BE2C (cell line): ENCODE data around the gene MT3.
A peak's percentile ranks its signal among the peaks of the same experiment; 100 is the strongest.

Experiments used
- DNase-seq: peaks from one replicate; pipeline ENCODE4 v3.0.0-alpha.2; 2020
- H3K27me3 ChIP-seq: fragments of 250-450 bp; sonication (Bioruptor Pico); 2 replicates; pipeline ENCODE4 v1.5.1; 2020; ENCODE audit warnings: mild to moderate bottlenecking
- H3K36me3 ChIP-seq: fragments of 250-450 bp; sonication (Bioruptor Pico); 2 replicates; pipeline ENCODE4 v1.5.1; 2020; ENCODE audit warnings: mild to moderate bottlenecking
- H3K4me1 ChIP-seq: fragments of 250-450 bp; sonication (Bioruptor Pico); 2 replicates; pipeline ENCODE4 v1.5.1; 2020
- H3K4me3 ChIP-seq: 2 replicates; pipeline ENCODE4 v1.5.1; 2011; ENCODE audit warnings: low read depth, low read length
- H3K9me3 ChIP-seq: fragments of 250-450 bp; sonication (Bioruptor Pico); 2 replicates; pipeline ENCODE4 v1.5.1; 2020
- TF ChIP-seq, protein P1 (sequence below): IDR thresholded peaks from 2 replicates; pipeline ENCODE4 v1.5.1; 2012; ENCODE audit warnings: mild to moderate bottlenecking, low read depth, low read length

MT3 gene

GRCh38 chr16:56629531-56629930, 40.2 kb downstream of the MT3 start:
- Histone ChIP-seq H3K9me3 (no peaks in the 10 kb centered on the region), H3K36me3 (no peaks in the 10 kb centered on the region), H3K4me3 (no peak overlapping the region), H3K4me1 (peaks cover 2% of the 10 kb centered on the region; the same call in 1 of the 2 replicates), H3K27me3 (peaks cover 45% of the 10 kb centered on the region)
- TF ChIP-seq, protein P1, sequence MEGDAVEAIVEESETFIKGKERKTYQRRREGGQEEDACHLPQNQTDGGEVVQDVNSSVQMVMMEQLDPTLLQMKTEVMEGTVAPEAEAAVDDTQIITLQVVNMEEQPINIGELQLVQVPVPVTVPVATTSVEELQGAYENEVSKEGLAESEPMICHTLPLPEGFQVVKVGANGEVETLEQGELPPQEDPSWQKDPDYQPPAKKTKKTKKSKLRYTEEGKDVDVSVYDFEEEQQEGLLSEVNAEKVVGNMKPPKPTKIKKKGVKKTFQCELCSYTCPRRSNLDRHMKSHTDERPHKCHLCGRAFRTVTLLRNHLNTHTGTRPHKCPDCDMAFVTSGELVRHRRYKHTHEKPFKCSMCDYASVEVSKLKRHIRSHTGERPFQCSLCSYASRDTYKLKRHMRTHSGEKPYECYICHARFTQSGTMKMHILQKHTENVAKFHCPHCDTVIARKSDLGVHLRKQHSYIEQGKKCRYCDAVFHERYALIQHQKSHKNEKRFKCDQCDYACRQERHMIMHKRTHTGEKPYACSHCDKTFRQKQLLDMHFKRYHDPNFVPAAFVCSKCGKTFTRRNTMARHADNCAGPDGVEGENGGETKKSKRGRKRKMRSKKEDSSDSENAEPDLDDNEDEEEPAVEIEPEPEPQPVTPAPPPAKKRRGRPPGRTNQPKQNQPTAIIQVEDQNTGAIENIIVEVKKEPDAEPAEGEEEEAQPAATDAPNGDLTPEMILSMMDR = no peak
- DNase-seq = no peak

DNA sequence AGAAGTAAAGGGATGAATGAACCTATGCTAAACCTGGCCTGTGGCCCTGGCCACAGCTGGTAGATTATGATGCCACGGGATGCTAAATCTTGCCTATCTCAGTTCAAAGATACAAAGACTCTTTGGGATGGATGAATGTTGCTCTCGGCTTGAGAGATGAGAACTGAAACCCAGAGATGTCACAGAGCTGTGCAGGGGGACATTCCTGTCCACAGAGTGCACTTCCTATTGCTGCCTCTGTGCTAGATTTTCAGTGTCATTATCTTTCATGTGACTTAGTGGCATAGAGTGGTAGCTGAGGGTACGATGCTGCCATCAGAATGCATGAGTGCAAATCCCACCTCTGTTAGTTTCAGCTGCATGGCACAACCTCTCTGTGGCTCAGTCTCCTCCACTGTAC, 40.8 kb downstream of the MT3 start:
- DNase-seq = no peak
- H3K4me1 ChIP-seq = peaks cover 2% of the 10 kb centered on the region; the same call in 1 of the 2 replicates
- TF ChIP-seq, protein P1 = no peak
- no peaks in the 10 kb centered on the region for H3K36me3 ChIP-seq
- H3K4me3 ChIP-seq = no peak overlapping the region
- H3K9me3 ChIP-seq = no peaks in the 10 kb centered on the region
- peaks cover 50% of the 10 kb centered on the region for H3K27me3 ChIP-seq

DNA sequence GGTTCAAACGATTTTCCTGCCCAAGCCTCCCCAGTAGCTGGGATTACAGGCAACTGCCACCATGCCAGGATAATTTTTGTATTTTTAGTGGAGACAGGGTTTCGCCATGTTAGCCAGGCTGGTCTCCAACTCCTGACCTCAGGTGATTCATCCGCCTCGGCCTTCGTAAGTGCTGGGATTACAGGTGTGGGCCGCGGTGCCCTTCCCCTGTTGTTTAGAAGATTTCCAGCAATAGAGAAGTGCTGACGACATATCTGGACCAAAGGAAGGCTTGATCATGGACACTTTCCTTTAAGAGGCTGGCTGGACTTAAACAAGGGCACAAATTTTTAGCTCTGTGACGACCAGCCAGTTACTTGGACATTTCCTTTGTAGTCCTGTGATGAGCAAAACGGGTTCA, 41.9 kb downstream of the MT3 start:
- TF ChIP-seq, protein P1 = no peak
- Histone ChIP-seq H3K9me3 (no peaks in the 10 kb centered on the region), H3K36me3 (no peaks in the 10 kb centered on the region), H3K27me3 (peaks cover 50% of the 10 kb centered on the region), H3K4me1 (peaks cover 2% of the 10 kb centered on the region; the same call in 1 of the 2 replicates), H3K4me3 (no peak overlapping the region)
- DNase-seq = no peak

DNA sequence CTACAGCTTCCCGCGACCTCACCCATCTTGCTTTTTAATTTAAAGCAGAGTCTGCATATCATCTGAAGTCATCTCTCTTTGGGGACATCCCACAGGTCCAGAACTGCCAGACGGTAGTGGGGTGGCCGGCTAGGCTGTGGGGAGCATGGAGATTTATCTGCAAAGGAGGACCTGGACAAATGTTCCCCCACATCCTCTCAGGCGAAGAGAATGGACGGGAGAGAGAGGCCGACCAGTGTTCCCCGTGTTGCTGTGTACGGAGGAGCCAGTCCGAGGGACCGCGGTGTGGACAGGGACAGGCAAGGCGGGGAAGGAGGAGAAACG, 42.5 kb downstream of the MT3 start:
- peaks cover 2% of the 10 kb centered on the region; the same call in 1 of the 2 replicates for H3K4me1 ChIP-seq
- no peaks in the 10 kb centered on the region for H3K9me3 ChIP-seq
- no peaks in the 10 kb centered on the region for H3K36me3 ChIP-seq
- no peak for DNase-seq
- peaks cover 55% of the 10 kb centered on the region for H3K27me3 ChIP-seq
- TF ChIP-seq, protein P1 = no peak
- H3K4me3 ChIP-seq = peak overlapping the region; percentile 19; the same call in 1 of the 2 replicates

DNA sequence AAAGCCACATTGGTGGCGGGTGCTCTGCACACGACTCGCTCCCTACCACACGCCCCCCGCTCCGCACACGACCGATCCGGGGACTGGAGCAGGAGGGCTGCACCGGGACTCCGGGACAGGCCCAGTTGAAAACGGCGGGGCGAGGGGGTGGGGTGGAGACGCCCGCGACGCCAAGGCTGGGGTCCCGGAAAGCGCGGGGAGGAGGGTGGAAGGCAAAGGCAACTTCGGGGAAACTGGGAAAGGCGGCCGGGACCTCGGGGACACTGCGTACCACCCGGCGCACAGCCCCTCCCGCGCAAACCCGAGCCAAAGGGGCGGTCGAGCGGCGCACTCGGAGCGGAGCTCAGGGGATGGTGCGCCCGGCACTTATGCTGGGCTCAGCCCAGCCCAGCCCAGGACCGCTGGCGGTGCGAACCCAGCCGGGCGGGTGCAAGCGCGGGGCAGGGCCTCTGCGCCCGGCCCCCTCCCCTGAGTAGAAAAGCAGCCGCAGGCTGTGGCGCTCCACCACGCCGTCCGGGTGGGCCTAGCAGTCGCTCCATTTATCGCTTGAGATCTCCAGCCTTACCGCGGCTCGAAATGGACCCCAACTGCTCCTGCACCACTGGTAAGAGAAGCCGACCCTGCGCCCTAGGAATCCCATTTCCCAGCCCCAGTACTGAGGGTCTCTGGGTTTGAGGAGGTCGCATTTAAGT, 43.0 kb downstream of the MT3 start, which contains the start of gene MT1M:
Gene MT1M (plus strand): TSS at position 504 of the 692 bp plus-strand sequence. CDS start 73 bp downstream, at position 577.
- H3K4me3 ChIP-seq = peak within 1 kb of the TSS; percentile 19
- H3K4me1 ChIP-seq = peaks cover 2% of the 10 kb centered on the region; the same call in 1 of the 2 replicates
- no peak for DNase-seq
- no peaks in the 10 kb centered on the region for H3K36me3 ChIP-seq
- TF ChIP-seq, protein P1 = no peak
- H3K9me3 ChIP-seq = no peaks in the 10 kb centered on the region
- peaks cover 60% of the 10 kb centered on the region for H3K27me3 ChIP-seq

DNA sequence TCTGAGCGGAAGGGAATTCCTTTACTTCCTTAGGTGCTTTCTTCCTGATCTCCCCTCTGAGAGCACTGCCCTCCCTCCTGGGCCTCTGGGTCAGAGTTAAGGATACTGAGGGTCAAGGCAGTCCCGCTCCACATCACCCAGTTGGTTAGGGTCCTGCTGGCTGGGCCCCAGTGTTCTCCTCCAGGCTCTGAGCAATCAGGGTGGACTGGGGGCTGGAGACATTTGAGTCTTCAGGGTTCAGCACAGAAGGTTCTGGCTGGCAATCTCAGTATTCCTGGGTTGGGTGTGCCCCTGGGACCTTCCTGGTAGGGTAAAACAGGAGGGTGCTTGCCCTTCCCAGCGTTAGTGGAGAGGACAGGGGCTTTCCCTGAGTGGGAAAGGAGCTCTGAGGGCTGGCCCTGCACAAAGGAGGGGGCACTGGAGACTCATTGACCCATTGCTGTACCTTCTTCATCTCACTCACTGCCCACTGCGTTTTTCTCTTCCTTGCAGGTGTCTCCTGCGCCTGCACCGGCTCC, 43.6 kb downstream of the MT3 start:
- Histone ChIP-seq H3K36me3 (no peaks in the 10 kb centered on the region), H3K9me3 (no peaks in the 10 kb centered on the region), H3K27me3 (peaks cover 66% of the 10 kb centered on the region), H3K4me1 (peaks cover 2% of the 10 kb centered on the region; the same call in 1 of the 2 replicates), H3K4me3 (no peak overlapping the region)
- DNase-seq = no peak
- TF ChIP-seq, protein P1 = no peak
